Measurements from ENCODE around the gene MPRIP.

Gene MPRIP

GRCh38 chr17:17022456-17022855, 19.8 kb upstream of the MPRIP start:
- DNase-seq (ENCODE audit: low read depth) = no peak
- no peak overlapping the region for H3K4me3 ChIP-seq (ENCODE audit: low read depth, low read length)
- no peak for TF ChIP-seq CTCF (IDR thresholded peaks at IDR 0.05; ENCODE audit: low read depth, low read length, missing control alignments)
- in situ Hi-C loops (cut with HindIII; ENCODE audit: low sequenced_read_pairs) = no loop called here

GRCh38 chr17:17024778-17025300, 17.4 kb upstream of the MPRIP start:
- no peak for DNase-seq (ENCODE audit: low read depth)
- no peak for TF ChIP-seq CTCF (IDR thresholded peaks at IDR 0.05; ENCODE audit: low read depth, low read length, missing control alignments)
- in situ Hi-C loops (cut with HindIII; ENCODE audit: low sequenced_read_pairs) = no loop called here
- H3K4me3 ChIP-seq (ENCODE audit: low read depth, low read length) = no peak overlapping the region

- TF ChIP-seq CTCF (IDR thresholded peaks at IDR 0.05; ENCODE audit: low read depth, low read length, missing control alignments) = no peak
- no peak overlapping the region for H3K4me3 ChIP-seq (ENCODE audit: low read depth, low read length)
- in situ Hi-C loops (cut with HindIII; ENCODE audit: low sequenced_read_pairs) = no loop called here
- DNase-seq (ENCODE audit: low read depth) = no peak
These were observed 16.6 kb upstream of the MPRIP start for GRCh38 chr17:17025621-17026020.

GRCh38 chr17:17026163-17026562, 16.1 kb upstream of the MPRIP start:
- DNase-seq (ENCODE audit: low read depth) = no peak
- no peak for TF ChIP-seq CTCF (IDR thresholded peaks at IDR 0.05; ENCODE audit: low read depth, low read length, missing control alignments)
- in situ Hi-C loops (cut with HindIII; ENCODE audit: low sequenced_read_pairs) = no loop called here
- no peak overlapping the region for H3K4me3 ChIP-seq (ENCODE audit: low read depth, low read length)

GRCh38 chr17:17027442-17028058, 14.7 kb upstream of the MPRIP start:
- TF ChIP-seq CTCF (IDR thresholded peaks at IDR 0.05; ENCODE audit: low read depth, low read length, missing control alignments) = no peak
- no peak overlapping the region for H3K4me3 ChIP-seq (ENCODE audit: low read depth, low read length)
- in situ Hi-C loops (cut with HindIII; ENCODE audit: low sequenced_read_pairs) = no loop called here
- DNase-seq (ENCODE audit: low read depth) = no peak

- DNase-seq (ENCODE audit: low read depth) = no peak
- in situ Hi-C loops (cut with HindIII; ENCODE audit: low sequenced_read_pairs) = no loop called here
- no peak overlapping the region for H3K4me3 ChIP-seq (ENCODE audit: low read depth, low read length)
- no peak for TF ChIP-seq CTCF (IDR thresholded peaks at IDR 0.05; ENCODE audit: low read depth, low read length, missing control alignments)
These were observed 14.0 kb upstream of the MPRIP start for GRCh38 chr17:17028059-17028877.

Measured in astrocyte of the cerebellum (primary cell).